GM21367 (cell line): ENCODE data around the gene RBM4B.

Experiments
- ATAC-seq: cut with Tn5 transposase; IDR thresholded peaks from one replicate; pipeline ENCODE4 v1.9.1; 2021; ENCODE audit not compliant: unreplicated experiment

RBM4B gene

GRCh38 chr11:66616379-66617154 lies 61.1 kb downstream of the RBM4B start, which contains the start of gene RBM14:
TSS of gene RBM14 (plus strand) at chr11:66616630. CDS start at chr11:66616721, 91 bp downstream.
- ATAC-seq = peak; percentile 74
